Measurements from ENCODE around the gene CDH7.

The CDH7 gene, protein sequence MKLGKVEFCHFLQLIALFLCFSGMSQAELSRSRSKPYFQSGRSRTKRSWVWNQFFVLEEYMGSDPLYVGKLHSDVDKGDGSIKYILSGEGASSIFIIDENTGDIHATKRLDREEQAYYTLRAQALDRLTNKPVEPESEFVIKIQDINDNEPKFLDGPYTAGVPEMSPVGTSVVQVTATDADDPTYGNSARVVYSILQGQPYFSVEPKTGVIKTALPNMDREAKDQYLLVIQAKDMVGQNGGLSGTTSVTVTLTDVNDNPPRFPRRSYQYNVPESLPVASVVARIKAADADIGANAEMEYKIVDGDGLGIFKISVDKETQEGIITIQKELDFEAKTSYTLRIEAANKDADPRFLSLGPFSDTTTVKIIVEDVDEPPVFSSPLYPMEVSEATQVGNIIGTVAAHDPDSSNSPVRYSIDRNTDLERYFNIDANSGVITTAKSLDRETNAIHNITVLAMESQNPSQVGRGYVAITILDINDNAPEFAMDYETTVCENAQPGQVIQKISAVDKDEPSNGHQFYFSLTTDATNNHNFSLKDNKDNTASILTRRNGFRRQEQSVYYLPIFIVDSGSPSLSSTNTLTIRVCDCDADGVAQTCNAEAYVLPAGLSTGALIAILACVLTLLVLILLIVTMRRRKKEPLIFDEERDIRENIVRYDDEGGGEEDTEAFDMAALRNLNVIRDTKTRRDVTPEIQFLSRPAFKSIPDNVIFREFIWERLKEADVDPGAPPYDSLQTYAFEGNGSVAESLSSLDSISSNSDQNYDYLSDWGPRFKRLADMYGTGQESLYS

DNA sequence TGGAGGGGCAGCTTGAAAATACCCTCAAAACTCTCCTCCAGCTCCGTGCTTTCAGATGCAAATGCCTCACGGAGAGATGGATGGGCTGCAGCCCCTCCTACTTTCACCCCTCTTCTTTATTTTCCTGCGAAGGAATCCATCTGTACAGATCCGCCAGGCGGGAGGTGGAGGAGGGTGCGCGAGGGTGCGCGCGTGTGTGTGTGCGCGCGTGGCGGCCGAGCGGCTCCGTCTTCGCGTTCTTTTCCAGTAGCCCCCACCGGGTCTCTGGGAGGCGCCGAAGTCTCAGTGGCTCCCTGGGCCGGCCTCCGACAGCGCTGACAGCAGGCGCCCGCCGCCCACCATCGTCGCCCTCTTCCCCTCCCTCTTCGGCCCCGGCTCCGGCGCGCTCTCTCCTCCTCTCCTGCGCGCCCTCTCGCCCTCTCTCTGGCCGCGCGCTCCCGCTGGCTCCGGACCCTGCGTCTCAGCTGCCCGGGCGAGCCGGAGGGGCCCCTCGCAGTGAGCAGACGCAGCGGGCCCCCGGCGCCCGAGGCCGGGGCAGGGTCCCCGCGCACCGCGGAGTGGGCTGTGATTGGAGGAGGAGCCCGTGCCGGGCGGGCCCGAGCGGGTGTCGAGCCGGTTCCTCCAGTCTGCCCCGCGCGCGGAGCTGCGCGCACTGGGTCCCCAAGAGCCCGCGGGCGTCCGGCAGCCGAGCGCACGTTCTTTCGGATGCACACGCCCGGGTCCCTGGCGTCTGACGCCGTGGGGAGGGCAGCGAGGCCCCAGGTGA is at the start of gene CDH7:
Gene CDH7 (plus strand): TSS at position 624 of the 766 bp plus-strand sequence. CDS start 11,831 bp downstream, outside the sequence.
- no peak for DNase-seq

DNA sequence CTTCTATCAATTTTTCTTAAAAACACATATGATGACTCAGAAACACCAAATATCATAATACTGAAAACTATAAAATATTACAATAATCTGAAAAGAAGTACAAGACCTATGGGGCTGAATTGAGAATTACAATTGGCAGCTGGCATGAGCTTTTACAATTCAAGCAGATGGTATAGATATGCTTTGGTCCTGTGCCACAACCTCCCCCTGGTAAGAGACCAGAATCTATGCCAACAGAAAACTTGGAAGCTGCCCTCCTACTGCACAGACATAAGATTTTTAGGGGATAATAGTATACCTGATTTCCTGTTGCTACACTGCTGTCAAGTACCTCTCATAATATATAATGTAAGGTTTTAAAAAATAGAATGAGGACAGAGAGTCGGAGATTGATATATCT is 46.8 kb upstream of the CDH7 start:
- no peak for DNase-seq

DNA sequence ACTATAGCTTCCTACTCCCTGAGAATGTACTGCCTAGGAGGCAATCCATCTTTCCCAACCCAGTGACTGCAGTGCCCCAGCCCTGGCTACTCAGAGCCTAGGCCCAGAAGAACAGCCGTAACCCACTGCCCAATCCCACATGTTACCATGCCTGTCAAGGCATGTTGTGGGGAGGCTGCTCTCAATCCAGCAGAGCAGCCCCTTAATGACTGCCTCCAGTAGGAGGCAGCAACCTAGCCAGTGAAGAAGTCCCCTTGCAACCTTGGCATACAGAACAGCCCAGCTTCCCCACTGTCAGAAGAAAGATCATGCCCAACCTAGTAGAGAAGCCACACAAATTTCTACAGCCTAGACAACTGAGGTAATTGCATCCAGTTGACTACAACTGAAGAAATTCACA is 44.2 kb upstream of the CDH7 start:
- DNase-seq, result no peak

DNA sequence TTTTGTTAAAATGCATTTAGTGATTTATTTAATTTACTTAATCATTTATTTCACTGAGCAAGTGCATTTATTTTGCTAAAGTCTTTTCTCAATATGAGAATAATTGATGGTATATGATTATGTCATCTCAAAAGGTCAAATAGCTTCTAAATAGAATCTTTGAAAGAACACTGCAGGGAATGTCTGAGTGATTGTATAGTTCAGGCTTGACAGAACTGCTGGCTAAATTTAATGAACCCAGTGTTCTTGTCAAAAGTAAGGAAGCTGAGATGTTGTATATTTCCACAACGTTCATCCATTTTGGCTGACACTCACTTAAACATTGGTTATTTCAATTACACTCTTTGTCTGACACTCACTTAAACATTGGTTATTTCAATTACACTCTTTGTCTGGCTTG is 39.3 kb upstream of the CDH7 start:
- no peak for DNase-seq

DNA sequence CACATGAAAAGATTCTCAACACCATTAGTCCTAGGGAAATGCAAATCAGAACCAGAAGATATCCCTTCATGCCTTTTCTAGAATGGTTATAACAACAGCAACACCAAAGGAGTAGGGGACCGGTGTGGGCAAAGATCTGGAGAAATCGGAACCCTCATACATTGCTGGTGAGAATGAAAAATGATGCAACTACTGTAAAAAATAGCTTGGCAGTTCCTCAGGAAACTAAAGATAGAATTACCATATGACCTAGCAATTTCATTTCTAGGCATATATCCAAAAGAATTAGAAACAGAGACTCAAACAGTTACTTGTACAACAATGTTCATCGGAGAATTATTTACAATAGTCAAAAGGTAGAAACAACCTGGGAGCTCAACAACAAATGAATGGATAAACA is 29.2 kb upstream of the CDH7 start:
- no peak for DNase-seq

DNA sequence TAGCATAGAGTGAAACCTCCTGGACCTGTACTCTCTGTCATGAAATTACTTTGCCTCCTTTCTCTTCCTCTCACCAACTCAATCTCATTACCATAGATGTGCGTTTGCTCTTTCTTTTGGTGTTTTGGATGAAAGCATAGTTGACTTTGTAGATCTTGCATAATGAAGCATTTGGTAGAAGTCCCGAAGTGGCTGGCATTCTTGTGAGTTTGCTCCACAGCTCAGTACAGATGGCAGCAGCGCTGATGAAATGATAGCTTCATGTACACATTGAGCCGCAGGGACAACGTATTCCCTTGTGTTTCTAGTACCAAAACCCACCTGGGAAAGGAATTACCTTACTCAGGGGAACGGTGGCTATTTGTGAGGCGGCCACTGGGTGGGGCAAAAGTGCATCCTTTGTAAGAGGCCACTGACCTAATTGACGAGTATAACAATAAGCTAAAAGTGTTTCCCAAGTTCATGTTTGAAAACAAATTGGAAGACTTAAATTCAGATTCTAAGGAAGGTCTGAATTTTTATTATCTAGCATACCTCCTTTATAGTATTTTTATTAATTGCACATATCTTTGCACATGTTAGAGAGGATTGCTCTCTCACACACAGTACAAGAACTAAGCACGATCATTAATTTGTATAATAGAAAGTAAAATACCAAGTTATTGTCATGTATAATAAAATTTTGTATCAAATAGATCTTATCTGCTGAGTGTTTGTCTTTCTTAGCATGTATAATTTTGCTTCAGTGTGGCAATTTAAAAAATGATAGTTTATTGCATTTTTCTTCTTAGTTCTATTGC is 25.4 kb upstream of the CDH7 start:
- DNase-seq, result no peak

DNA sequence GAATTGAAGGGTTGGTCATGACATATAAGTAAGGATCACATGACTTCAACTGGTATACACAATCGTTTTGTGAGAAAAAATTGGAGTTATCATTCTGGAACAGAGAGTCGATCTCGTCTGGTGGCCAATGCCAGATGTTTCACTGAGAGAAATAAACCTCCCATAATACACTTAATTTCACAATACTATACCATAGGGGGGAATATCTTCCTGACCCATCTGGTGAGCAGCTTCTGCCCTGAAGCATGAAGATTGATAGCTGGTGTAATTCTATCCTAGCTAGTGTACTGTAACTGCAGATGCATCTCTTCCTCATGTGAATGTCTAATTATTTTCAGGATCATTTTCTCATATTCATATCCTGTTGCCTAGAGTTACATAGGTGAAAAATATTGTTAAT is 15.7 kb upstream of the CDH7 start:
- no peak for DNase-seq

DNA sequence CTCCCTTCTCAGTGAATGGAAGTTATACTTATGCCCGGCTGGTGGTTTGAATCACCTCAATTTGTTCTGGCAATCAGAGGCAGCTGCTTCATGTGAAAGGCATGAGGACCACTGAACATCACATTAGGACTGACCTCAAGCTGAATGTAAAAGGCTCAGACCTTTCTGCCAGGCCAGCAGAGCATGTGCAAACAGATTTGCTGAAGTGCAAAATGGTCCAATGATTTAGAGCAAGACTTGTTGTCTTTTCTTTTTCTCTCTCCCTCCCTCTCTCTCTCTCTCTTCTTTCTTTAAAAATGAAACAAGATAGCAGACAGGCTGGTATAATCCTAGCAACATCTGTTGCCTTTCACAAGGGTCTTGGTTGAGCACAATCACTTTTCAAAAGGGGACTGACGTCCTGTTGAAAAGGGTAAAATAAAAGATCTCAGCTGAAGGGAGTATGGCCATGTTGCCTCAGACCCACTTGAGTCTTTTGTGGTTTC is 13.3 kb upstream of the CDH7 start:
- DNase-seq, result no peak

DNA sequence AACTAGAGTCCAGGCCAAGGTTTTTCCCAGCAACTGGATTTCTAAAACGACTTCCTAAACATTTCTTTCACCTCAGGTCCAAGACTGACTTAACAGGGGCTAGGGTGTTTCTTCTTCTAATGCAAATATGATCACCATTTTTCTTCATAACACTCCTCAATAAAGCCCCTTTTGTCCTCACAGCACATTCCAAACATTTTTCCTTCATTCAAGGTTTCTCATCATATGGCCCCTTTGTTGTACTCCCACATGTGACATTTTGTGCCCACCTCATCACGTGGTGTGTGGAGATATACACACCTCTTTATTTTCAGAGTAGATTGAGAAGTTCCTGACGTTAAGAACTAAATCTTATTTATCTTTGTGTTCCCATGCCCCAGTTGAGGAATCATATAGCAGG is 3.9 kb upstream of the CDH7 start:
- DNase-seq, result no peak

DNA sequence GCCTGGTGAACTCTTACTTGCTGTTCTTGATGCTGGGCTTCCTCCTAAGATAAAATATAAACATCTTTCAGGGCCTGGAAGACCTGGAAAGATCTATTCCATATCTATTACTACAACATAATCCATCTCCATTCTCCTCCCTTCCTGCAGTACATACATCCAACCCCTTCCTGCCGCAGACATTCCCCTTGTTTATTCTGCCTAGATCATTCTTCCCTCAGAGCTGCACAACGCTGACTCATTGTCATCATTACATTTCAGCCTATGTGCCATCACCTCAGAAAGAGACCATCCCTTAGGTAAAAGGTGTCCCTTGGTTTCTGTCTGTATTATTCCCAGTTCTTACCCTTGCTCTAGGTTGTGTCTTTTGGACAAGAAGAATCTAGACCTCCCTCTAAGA is 2.5 kb upstream of the CDH7 start:
- no peak for DNase-seq

DNA sequence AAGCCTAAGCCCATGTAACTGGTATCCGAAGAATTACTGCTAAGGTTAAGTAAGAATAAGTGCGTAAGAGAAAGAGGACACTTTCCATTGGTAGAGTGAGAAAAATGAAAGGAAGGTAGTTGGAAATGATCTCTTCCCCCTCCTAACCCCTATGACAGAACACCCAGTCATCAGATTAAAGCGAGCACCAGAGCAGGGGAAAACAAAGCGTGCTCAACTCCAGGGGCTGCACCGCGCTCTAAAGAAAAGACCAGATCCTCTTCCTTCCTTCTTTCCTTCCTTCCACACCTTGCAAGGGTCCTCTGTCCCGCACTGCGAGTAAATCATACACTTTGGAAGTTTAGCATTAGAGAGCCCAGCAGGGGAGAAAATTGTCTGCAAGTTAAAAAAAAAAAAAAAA is 971 bp upstream of the CDH7 start:
- no peak for DNase-seq

DNA sequence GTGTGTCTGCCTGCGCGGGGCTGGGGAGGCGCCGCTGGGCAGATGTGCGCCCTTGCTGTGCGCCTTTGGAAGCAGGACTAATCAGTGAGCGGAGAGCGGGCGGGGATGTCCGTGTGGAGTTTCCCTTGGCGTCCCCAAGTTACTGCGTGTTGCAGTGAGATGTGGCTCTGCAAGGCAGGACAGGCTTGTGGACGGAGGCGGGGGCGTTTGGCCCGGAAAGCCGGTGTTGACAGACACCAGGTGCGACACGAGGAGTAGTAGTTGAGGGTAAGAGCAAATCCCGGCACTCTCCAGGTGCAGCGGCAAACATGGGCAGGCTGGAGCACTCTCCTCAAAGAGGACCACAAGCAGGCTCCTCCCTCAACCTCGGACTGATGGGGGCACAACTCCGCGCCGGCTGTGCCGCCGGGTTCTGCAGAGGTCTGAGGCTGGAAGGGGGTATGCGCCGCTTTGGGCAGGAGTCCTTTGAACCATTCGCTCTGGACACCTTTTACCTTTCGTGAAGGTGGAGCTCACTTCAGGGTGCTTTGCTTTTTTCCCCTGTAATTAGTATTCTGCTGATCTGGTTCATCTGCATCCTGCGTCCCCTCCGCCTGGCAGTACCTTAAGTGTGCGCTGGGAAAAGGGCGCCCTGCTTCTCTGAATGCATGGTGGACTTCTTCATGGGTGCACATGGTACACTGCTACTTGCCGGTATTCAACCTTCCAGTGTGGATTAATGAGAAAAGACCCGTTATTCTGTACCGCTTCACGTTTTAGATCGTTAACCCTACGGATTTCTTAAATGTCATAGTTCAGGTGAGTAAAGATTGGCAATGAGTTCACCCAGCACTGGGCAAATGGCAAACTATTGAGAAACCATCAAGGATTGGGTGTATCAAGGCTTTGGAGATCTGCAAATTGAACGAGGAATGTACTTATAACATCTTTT is 608 bp downstream of the CDH7 start:
- DNase-seq, result no peak

DNA sequence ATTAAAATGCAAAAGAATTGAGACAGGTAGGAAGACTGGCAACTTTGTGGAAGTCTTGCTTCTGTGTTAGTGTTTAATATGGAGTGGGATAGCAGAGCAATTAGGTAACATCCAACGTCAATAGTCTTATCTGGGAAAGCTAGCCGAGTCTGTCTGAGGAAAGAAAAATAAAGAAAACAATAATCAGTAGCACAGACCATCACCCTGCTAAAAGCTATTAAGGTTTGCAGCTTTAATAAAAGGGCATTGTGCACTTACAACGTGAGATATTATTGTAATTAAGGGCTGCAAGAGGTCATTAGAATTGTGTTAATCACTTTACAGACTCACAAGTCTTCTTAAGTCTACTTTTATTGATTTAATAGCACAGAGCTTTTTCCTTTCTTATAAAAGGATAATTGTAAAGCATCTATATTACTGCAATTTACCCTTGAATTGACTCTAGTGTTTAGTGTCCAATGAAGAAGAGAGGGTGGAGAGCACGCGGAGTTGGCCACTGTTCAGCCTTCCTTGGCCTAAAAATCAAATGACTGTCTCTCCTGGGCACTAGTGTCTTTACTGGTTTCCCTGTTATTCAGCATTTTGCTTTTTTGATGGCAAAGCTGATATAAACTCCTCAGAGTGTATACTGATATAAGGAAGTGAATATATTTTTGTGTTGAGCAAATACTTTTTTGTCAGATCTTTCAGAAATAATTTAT is 2.0 kb downstream of the CDH7 start:
- no peak for DNase-seq

DNA sequence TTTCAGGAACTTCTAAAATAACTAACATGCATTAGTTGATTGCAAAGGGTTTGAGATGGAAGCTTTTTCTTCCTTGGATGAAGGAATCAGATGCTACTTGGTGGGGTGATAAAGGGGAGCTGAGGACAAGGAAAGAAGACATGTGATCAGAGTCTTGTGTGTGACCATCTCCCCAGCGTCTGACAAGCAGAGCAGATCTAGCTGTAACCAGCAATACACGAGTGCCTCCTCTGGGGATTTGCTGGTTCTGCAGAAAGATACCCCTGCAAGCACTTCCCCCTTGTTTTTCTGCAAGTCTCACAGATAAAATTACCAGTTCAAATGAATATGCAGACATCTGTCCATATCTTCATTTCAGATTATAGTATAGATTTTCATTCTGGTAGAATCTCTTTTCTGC is 2.7 kb downstream of the CDH7 start:
- DNase-seq, result no peak

DNA sequence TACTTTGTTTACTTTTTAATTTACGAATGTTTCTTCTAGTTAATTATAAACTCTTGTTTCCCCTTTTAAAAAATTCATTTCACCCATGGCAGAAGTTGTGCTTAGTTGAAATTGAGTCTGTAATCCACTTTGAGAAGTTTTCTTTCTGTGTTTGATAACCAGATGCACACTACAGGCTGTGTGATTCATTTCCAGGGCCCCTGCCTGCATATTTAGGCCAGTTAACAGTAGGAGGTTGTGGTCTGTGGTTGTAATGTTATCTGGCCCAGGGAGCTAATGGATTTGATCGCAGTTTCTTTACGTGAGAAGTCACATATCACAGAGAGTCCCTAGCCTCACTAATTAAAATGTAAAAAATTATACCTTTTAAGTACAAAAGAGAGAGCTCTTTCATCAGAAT is 3.3 kb downstream of the CDH7 start:
- no peak for DNase-seq

DNA sequence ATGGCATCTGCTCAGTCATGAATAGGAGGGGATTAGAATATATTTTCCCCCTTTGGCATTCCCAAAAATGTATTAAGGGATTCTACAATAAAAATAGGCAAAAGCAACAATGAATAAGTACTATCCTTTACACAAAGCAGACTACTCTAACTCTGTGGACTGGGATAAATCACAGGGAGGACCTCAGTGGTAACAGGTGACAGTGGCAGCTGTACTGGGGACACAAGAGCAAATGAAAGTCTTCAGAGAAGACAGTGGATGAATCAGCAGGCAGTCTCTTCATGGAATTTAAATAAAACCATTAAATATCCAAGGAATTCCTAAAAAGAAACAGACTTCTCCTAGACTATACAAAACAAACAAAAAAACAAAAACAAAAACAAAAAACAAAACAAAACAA is 4.8 kb downstream of the CDH7 start:
- no peak for DNase-seq

DNA sequence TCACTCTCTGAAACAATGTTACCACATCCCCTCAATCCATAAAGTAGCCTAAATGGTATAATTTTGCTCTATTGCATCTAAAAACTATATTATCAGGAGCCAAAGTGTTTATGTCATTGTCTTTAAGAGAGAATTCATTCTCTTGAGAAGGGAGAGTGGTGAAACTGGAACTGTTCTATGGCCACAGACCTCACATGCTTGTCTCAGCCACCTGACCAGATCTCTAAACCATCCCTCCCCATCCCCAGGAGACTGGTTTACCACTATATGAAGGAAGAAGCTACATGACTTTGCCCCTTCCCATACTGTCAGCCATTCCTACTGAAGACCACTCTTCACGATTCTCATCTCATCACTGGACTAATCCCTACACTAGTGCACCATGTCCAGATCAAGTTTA is 9.6 kb downstream of the CDH7 start:
- no peak for DNase-seq

DNA sequence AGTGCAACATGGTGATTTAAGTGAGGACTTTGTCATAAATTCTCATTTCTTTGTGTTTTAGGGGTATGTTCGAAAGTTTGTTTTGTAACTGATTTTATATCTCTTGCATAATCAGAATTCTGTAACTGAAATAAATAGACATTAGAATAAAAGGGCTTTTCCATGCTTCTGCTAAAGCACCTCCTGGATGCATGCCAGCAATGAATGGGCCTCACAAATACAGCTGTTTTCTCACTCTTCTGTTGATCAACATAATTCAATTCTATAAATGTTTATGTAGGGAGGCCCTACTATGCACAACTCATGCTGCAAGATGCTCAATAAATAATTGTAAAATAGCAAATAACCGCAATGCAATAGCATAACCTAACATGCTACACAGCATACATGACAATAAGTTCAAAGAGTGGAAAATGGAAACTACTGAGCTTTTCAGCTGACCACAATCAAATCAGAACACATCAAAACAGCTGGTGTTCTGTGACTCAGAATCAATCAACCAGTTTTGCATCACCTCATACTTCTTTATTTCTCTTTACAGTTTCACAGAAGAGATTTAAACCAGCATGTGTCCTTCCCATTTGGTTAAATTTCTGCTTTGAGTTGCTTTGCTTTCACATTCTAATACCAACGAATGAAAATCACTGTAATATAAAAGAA is 11.0 kb downstream of the CDH7 start:
- no peak for DNase-seq

DNA sequence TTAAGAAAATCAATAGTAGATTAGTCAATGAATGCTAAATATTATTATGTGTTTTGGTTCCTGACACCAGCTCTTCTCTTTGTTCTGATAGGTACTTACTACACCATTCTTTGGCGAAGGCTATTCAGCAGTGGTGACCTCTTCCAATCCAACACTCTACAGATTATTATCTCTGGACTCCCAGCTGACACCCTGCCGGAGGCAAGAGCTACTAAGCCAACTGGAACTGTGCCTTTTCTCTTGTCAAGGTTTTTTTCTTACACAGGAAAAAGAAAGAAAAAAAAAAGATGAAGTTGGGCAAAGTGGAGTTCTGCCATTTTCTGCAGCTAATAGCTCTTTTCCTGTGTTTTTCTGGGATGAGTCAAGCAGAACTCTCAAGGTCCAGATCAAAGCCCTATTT is 11.7 kb downstream of the CDH7 start:
- DNase-seq, result no peak

DNA sequence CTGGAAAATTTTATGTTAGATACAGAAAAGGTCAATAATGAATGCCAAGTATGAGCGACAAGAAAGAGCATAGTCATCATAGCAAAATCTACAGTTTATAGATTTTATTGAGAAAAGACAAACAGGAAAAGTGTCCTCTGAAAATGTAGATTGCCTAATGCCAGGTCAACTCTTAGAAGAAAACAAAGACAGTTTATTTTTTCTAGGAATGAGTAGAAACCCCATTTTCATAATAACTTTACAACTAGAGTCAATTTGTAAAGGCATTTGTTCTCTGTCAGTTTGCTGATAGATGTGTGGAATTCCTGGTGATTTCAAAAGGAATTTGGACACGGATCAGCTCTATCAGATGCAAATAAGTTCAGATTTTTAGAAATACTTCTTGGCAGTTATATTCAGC is 16.6 kb downstream of the CDH7 start:
- DNase-seq, result no peak
